DOHH2 (cell line): ENCODE data around the gene POR.

Experiments used
- EZH2phosphoT487 ChIP-seq: fragments of 200-600 bp; sonication (generic); IDR thresholded peaks from 2 replicates; pipeline ENCODE4 v1.6.1; 2017; ENCODE audit warnings: borderline replicate concordance, mild to moderate bottlenecking, antibody characterized with exemption, low read length, moderate library complexity, mixed read lengths
- TF ChIP-seq, protein P1 (sequence below): fragments of 200-600 bp; sonication (generic); IDR thresholded peaks from one replicate; pipeline ENCODE4 v1.5.1; 2014; ENCODE audit warnings: antibody characterized with exemption, mild to moderate bottlenecking, low read depth, low read length; ENCODE audit not compliant: poor library complexity, severe bottlenecking

- TF ChIP-seq EZH2phosphoT487: no peak
- TF ChIP-seq, protein P1, sequence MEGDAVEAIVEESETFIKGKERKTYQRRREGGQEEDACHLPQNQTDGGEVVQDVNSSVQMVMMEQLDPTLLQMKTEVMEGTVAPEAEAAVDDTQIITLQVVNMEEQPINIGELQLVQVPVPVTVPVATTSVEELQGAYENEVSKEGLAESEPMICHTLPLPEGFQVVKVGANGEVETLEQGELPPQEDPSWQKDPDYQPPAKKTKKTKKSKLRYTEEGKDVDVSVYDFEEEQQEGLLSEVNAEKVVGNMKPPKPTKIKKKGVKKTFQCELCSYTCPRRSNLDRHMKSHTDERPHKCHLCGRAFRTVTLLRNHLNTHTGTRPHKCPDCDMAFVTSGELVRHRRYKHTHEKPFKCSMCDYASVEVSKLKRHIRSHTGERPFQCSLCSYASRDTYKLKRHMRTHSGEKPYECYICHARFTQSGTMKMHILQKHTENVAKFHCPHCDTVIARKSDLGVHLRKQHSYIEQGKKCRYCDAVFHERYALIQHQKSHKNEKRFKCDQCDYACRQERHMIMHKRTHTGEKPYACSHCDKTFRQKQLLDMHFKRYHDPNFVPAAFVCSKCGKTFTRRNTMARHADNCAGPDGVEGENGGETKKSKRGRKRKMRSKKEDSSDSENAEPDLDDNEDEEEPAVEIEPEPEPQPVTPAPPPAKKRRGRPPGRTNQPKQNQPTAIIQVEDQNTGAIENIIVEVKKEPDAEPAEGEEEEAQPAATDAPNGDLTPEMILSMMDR: no peak
Measured at GRCh38 chr7:75948179-75948578, 33.2 kb downstream of the POR start.
